RWPE2 (cell line): ENCODE data around the gene CFAP410.
"Not testable (repeated sequence)": the region's sequence is repeated elsewhere in the genome, so short reads cannot be mapped to it uniquely, and the experiment has no call there.

ENCODE experiments used
- ATAC-seq: fragments of 200-7000 bp; cut with Tn5 transposase; 3 replicates; pipeline ENCODE4 v1.9.1; 2021; ENCODE audit warnings: low read depth
- DNase-seq: peaks from one replicate; pipeline ENCODE4 v3.0.0-alpha.2; 2020; ENCODE audit warnings: low spot score
- H3K27ac ChIP-seq: fragments of 450-650 bp; 2 replicates; pipeline ENCODE4 v1.5.1; 2017; ENCODE audit warnings: mild to moderate bottlenecking; ENCODE audit not compliant: poor library complexity, severe bottlenecking
- H3K27me3 ChIP-seq: fragments of 250-450 bp; sonication (Bioruptor Pico); 2 replicates; pipeline ENCODE4 v1.5.1; 2021; ENCODE audit warnings: mild to moderate bottlenecking, moderate library complexity; ENCODE audit not compliant: insufficient read depth, poor library complexity, severe bottlenecking
- H3K36me3 ChIP-seq: fragments of 250-450 bp; sonication (Bioruptor Pico); 2 replicates; pipeline ENCODE4 v1.5.1; 2020; ENCODE audit warnings: low read depth, mild to moderate bottlenecking, moderate library complexity
- H3K4me1 ChIP-seq: fragments of 250-450 bp; sonication (Bioruptor Pico); 2 replicates; pipeline ENCODE4 v1.5.1; 2021; ENCODE audit warnings: mild to moderate bottlenecking, moderate library complexity; ENCODE audit not compliant: insufficient read depth, poor library complexity, severe bottlenecking
- H3K4me3 ChIP-seq: fragments of 250-450 bp; sonication (Bioruptor Pico); 2 replicates; pipeline ENCODE4 v1.5.1; 2021; ENCODE audit warnings: mild to moderate bottlenecking, moderate library complexity; ENCODE audit not compliant: severe bottlenecking
- H3K9me3 ChIP-seq: fragments of 250-450 bp; sonication (Bioruptor Pico); 2 replicates; pipeline ENCODE4 v1.5.1; 2021; ENCODE audit warnings: mild to moderate bottlenecking, moderate library complexity; ENCODE audit not compliant: severe bottlenecking
- TF ChIP-seq, protein P1 (sequence below): fragments of 450-650 bp; IDR thresholded peaks from one replicate; pipeline ENCODE4 v1.5.1; 2017; ENCODE audit warnings: mild to moderate bottlenecking, moderate library complexity; ENCODE audit not compliant: poor library complexity, severe bottlenecking

Gene CFAP410

DNA sequence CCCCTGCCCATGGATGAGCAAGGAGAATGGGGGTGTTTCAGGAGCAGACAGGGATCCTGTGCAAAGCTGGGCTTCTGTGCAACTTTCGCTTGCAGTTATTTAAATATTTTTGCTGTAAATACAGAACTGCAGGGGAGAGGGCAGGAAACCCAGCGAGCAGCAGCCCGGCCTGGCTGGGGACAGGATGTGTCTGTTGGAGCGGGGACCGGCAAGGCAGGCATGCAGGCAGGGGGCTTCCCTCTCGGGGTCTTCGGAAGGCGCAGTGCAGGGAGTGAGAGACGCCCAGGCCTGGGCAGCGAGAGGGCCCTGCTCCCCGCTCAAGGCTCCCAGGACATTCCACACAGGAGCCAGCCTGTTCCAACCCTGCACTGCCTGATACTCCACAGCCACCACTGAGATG lies 55.2 kb downstream of the CFAP410 start:
- Histone ChIP-seq H3K9me3 (no peaks in the 10 kb centered on the region), H3K27me3 (peaks cover 3% of the 10 kb centered on the region), H3K36me3 (no peaks in the 10 kb centered on the region), H3K4me3 (no peak overlapping the region), H3K4me1 (no peaks in the 10 kb centered on the region), H3K27ac (no peak overlapping the region)
- DNase-seq (no peak), ATAC-seq (no peak)
- TF ChIP-seq, protein P1, sequence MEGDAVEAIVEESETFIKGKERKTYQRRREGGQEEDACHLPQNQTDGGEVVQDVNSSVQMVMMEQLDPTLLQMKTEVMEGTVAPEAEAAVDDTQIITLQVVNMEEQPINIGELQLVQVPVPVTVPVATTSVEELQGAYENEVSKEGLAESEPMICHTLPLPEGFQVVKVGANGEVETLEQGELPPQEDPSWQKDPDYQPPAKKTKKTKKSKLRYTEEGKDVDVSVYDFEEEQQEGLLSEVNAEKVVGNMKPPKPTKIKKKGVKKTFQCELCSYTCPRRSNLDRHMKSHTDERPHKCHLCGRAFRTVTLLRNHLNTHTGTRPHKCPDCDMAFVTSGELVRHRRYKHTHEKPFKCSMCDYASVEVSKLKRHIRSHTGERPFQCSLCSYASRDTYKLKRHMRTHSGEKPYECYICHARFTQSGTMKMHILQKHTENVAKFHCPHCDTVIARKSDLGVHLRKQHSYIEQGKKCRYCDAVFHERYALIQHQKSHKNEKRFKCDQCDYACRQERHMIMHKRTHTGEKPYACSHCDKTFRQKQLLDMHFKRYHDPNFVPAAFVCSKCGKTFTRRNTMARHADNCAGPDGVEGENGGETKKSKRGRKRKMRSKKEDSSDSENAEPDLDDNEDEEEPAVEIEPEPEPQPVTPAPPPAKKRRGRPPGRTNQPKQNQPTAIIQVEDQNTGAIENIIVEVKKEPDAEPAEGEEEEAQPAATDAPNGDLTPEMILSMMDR = no peak

DNA sequence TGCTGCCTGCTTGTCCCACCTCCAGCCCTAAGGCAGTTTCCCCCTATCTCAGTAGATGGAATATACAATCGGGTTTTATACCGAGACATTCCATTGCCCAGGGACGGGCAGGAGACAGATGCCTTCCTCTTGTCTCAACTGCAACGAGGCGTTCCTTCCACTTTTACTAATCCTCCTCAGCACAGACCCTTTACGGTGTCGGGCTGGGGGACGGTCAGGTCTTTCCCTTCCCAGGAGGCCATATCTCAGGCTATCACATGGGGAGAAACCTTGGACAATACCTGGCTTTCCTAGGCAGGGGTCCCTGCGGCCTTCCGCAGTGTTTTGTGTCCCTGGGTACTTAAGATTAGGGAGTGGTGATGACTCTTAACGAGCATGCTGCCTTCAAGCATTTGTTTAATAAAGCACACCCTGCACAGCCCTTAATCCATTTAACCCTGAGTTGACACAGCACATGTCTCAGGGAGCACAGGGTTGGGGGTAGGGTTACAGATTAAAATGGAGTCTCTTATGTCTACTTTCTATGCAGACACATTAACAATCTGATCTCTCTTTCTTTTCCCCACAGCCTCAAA lies 55.9 kb downstream of the CFAP410 start:
- H3K4me3 ChIP-seq, H3K27ac ChIP-seq, H3K4me1 ChIP-seq, DNase-seq, ATAC-seq, H3K27me3 ChIP-seq, H3K9me3 ChIP-seq, H3K36me3 ChIP-seq: not testable (repeated sequence)

DNA sequence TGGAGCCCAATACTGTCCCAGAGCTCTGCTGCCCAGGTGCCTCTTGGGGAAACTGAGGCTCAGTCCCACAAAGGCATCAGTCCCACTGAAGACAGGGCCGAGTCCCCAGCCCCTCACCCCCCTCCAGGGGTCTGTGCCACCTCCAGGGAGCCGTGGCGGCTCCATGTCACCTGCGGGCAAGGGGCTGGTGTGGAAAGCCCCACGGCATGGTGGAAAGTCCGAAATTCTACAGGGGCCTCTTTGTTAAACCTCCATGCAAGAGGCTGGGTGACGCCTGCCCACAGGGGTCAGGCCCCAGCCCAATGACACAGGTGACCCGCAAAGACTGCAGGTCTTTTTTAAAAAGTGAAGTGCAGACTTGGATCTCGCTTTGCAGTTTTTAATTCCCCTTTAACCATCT lies 56.8 kb downstream of the CFAP410 start:
- Histone ChIP-seq H3K4me3 (no peak overlapping the region), H3K36me3 (no peaks in the 10 kb centered on the region), H3K9me3 (no peaks in the 10 kb centered on the region), H3K4me1 (no peaks in the 10 kb centered on the region), H3K27me3 (peaks cover 3% of the 10 kb centered on the region), H3K27ac (no peak overlapping the region)
- DNase-seq = no peak
- TF ChIP-seq, protein P1 = no peak
- no peak for ATAC-seq

DNA sequence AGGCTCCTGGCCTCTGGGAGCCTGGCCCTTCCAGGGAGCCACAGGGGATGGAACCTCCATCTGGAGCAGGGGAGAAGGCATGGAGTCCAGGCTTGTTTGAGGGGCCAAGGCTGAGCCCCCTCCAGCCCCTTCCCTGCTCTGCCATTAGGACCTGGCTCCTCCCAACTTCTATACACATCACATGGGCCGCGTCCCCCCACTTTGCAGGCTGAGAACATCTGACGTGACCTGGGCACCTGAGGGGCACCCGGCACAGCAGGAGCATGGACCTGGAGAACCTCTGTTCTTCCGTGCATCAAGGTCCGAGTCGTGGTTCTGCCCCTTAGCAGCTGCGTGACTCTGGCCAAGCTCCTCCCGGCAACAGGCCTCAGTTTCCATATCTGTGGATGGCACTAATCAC lies 57.4 kb downstream of the CFAP410 start:
- DNase-seq (no peak), ATAC-seq (no peak)
- Histone ChIP-seq H3K36me3 (no peaks in the 10 kb centered on the region), H3K9me3 (no peaks in the 10 kb centered on the region), H3K27ac (no peak overlapping the region), H3K4me1 (no peaks in the 10 kb centered on the region), H3K27me3 (peaks cover 3% of the 10 kb centered on the region), H3K4me3 (no peak overlapping the region)
- TF ChIP-seq, protein P1 = no peak

DNA sequence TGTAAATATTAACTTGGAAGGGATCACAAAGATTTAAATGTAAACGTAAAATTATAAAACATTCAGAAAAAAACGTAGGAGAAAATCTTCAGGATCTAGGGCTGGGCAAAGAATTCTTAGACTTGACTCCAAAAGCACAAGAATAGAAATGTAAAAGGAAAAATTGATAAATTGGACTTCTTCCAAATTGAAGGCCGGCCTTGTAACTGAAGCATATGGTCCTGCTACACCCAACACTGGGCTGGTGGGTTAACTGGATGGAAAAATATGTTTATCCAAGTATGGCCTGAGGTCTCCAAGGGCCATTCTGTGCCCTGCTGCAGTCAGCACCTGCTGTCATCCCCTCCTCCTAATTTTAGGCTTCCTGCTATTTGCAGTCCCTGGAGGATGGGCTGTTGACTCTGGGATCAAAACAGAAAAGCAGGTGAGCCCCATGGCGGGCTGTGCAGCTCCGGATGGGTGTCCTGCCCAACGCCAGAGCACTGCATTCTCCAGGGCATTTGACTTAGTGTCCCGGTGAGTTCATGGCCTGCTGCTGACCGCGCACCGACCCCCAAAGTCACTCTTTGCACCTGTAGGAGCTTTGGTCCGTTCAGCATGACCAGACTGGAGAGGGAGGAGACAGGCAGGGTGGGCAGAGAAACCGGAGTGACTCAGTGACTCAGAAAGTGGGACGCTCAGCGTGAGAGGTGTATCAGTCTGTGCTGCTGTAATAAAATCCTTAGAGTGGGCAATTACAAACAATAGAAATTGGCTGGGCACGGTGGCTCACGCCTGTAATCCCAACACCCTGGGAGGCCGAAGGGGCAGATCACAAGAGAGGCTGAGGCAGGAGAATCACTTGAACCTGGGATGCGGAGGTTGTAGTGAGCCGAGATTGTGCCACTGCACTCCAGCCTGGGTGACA lies 59.6 kb downstream of the CFAP410 start:
- TF ChIP-seq, protein P1 = no peak
- no peak for ATAC-seq
- Histone ChIP-seq H3K36me3 (no peaks in the 10 kb centered on the region), H3K9me3 (no peaks in the 10 kb centered on the region), H3K27ac (no peak overlapping the region), H3K27me3 (no peaks in the 10 kb centered on the region), H3K4me3 (no peak overlapping the region), H3K4me1 (no peaks in the 10 kb centered on the region)
- no peak for DNase-seq
